Measurements from ENCODE around the gene ADCY7. TPM values are rescaled to one million over a fixed set of nuclear protein-coding genes. Genes with fewer than 3 reads are reported as not detected.

Gene ADCY7
- total RNA-seq, 1 donor from 2014 or later, result 78.0 TPM

- Mint-ChIP-seq H3K36me3 (ENCODE audit: low read depth) (peaks cover 28% of the 10 kb centered on the region), H3K4me3 (peak overlapping the region; percentile 95), H3K27me3 (ENCODE audit: insufficient read depth) (no peaks in the 10 kb centered on the region), H3K4me1 (ENCODE audit: low read depth) (peaks cover 94% of the 10 kb centered on the region), H3K9me3 (peaks cover 3% of the 10 kb centered on the region), H3K27ac (peak overlapping the region; percentile 98)
- intact Hi-C loops (cut with micrococcal nuclease), result loop anchor here (10.0 kb wide), 1 partner anchor 271 kb away; the partner anchor contains the start of gene NKD1
- no peak for DNase-seq (ENCODE audit: low spot score)
These were observed 7.0 kb downstream of the ADCY7 start for GRCh38 chr16:50273382-50273690.

GRCh38 chr16:50273888-50274325 lies 7.6 kb downstream of the ADCY7 start:
- intact Hi-C loops (cut with micrococcal nuclease), result loop anchor here (1.0 to 10.0 kb wide), 5 partner anchors 8 to 271 kb away; partner anchors contain the start of genes ADCY7, CNEP1R1 and NKD1
- Mint-ChIP-seq H3K27me3 (ENCODE audit: insufficient read depth) (no peaks in the 10 kb centered on the region), H3K4me1 (ENCODE audit: low read depth) (peaks cover 95% of the 10 kb centered on the region), H3K27ac (peak overlapping the region; percentile 98), H3K4me3 (peak overlapping the region; percentile 95), H3K9me3 (peaks cover 5% of the 10 kb centered on the region), H3K36me3 (ENCODE audit: low read depth) (peaks cover 28% of the 10 kb centered on the region)
- DNase-seq (ENCODE audit: low spot score), result peak; percentile 20

- peak overlapping the region; percentile 98 for H3K27ac Mint-ChIP-seq
- peak; percentile 26 for DNase-seq (ENCODE audit: low spot score)
These were observed 8.2 kb downstream of the ADCY7 start for GRCh38 chr16:50274326-50275097.

DNA sequence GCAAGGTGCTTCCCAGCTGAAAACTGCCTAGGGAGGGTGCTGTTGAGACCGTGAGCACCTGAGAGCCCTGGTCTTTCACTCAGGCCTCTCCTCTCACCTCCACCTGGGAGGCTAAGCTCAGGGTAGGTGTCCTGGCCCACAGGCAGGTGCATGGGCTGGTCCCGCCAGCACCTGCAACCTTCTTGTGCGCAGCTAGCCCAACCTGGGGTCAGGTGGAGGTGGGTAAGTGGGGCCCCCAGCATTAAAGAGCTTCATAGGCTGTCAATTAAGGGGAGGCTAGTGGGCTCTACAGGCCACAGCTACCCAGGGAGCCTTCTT lies 8.7 kb downstream of the ADCY7 start:
- Mint-ChIP-seq H3K9me3 (peaks cover 5% of the 10 kb centered on the region), H3K27ac (peak overlapping the region; percentile 98), H3K4me1 (ENCODE audit: low read depth) (peaks cover 95% of the 10 kb centered on the region), H3K27me3 (ENCODE audit: insufficient read depth) (no peaks in the 10 kb centered on the region), H3K4me3 (peak overlapping the region; percentile 95), H3K36me3 (ENCODE audit: low read depth) (peaks cover 34% of the 10 kb centered on the region)
- intact Hi-C loops (cut with micrococcal nuclease), result loop anchor here (2.0 to 10.0 kb wide), 4 partner anchors 30 to 467 kb away; partner anchors contain the start of genes CNEP1R1, CYLD and NKD1
- DNase-seq (ENCODE audit: low spot score), result no peak

More at GRCh38 chr16:50274326-50275097, 8.2 kb downstream of the ADCY7 start:
- H3K4me1 Mint-ChIP-seq (ENCODE audit: low read depth), result peaks cover 95% of the 10 kb centered on the region
- H3K36me3 Mint-ChIP-seq (ENCODE audit: low read depth), result peaks cover 29% of the 10 kb centered on the region
- no peaks in the 10 kb centered on the region for H3K27me3 Mint-ChIP-seq (ENCODE audit: insufficient read depth)
- intact Hi-C loops (cut with micrococcal nuclease), result loop anchor here (1.0 to 10.0 kb wide), 6 partner anchors 8 to 468 kb away; partner anchors contain the start of genes ADCY7, CNEP1R1, CYLD and NKD1
- peak overlapping the region; percentile 95 for H3K4me3 Mint-ChIP-seq
- peaks cover 5% of the 10 kb centered on the region for H3K9me3 Mint-ChIP-seq

GRCh38 chr16:50275428-50276325 lies 9.3 kb downstream of the ADCY7 start:
- H3K9me3 Mint-ChIP-seq, result peaks cover 5% of the 10 kb centered on the region
- H3K27me3 Mint-ChIP-seq (ENCODE audit: insufficient read depth), result no peaks in the 10 kb centered on the region
- no peak for DNase-seq (ENCODE audit: low spot score)
- intact Hi-C loops (cut with micrococcal nuclease), result loop anchor here (2.0 to 10.0 kb wide), 6 partner anchors 31 to 467 kb away; partner anchors contain the start of genes CNEP1R1, CYLD, NKD1 and TENT4B
- peak overlapping the region; percentile 98 for H3K27ac Mint-ChIP-seq
- peaks cover 39% of the 10 kb centered on the region for H3K36me3 Mint-ChIP-seq (ENCODE audit: low read depth)
- peak overlapping the region; percentile 95 for H3K4me3 Mint-ChIP-seq
- H3K4me1 Mint-ChIP-seq (ENCODE audit: low read depth), result peaks cover 96% of the 10 kb centered on the region

- Mint-ChIP-seq H3K36me3 (ENCODE audit: low read depth) (peaks cover 39% of the 10 kb centered on the region), H3K27me3 (ENCODE audit: insufficient read depth) (no peaks in the 10 kb centered on the region), H3K4me3 (peak overlapping the region; percentile 33), H3K4me1 (ENCODE audit: low read depth) (peaks cover 91% of the 10 kb centered on the region), H3K9me3 (peaks cover 5% of the 10 kb centered on the region), H3K27ac (peak overlapping the region; percentile 29)
- intact Hi-C loops (cut with micrococcal nuclease), result loop anchor here (2.0 to 10.0 kb wide), 4 partner anchors 63 to 466 kb away; partner anchors contain the start of genes CYLD, NKD1 and TENT4B
- DNase-seq (ENCODE audit: low spot score), result no peak
These were observed 9.9 kb downstream of the ADCY7 start for GRCh38 chr16:50276326-50276640.

- H3K9me3 Mint-ChIP-seq, result peaks cover 5% of the 10 kb centered on the region
- intact Hi-C loops (cut with micrococcal nuclease), result loop anchor here (2.0 to 10.0 kb wide), 4 partner anchors 62 to 465 kb away; partner anchors contain the start of genes CYLD, NKD1 and TENT4B
- H3K36me3 Mint-ChIP-seq (ENCODE audit: low read depth), result peaks cover 37% of the 10 kb centered on the region
- peak overlapping the region; percentile 15 for H3K4me3 Mint-ChIP-seq
- peaks cover 93% of the 10 kb centered on the region for H3K4me1 Mint-ChIP-seq (ENCODE audit: low read depth)
- no peaks in the 10 kb centered on the region for H3K27me3 Mint-ChIP-seq (ENCODE audit: insufficient read depth)
- peak overlapping the region; percentile 78 for H3K27ac Mint-ChIP-seq
- no peak for DNase-seq (ENCODE audit: low spot score)
These were observed 10.6 kb downstream of the ADCY7 start for GRCh38 chr16:50276801-50277555.

DNA sequence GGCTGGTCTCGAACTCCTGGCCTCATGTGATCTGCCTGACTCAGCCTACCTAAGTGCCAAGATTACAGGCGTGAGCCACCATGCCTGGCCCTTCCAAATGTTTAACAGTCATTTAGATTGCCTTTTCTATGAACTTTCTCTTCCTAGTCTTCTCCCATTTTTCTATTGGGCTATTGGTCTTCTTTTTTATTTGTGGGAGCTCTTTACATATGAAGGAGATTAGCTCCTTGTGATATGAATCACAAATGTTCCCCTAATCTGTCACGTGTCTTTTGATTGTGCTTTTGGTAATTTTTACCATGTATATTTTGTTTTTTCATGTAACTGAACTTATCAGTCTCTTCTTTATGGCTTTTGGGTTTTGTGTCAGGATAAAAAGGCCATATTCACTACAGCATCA lies 11.9 kb downstream of the ADCY7 start:
- DNase-seq (ENCODE audit: low spot score), result no peak
- H3K27ac Mint-ChIP-seq, result peak overlapping the region; percentile 78
- H3K4me3 Mint-ChIP-seq, result peak overlapping the region; percentile 15
- peaks cover 42% of the 10 kb centered on the region for H3K36me3 Mint-ChIP-seq (ENCODE audit: low read depth)
- peaks cover 5% of the 10 kb centered on the region for H3K9me3 Mint-ChIP-seq
- no peaks in the 10 kb centered on the region for H3K27me3 Mint-ChIP-seq (ENCODE audit: insufficient read depth)
- intact Hi-C loops (cut with micrococcal nuclease), result loop anchor here (1.0 to 10.0 kb wide), 5 partner anchors 14 to 464 kb away; partner anchors contain the start of genes CYLD and NKD1
- H3K4me1 Mint-ChIP-seq (ENCODE audit: low read depth), result peaks cover 90% of the 10 kb centered on the region

GRCh38 chr16:50279504-50279865 lies 13.1 kb downstream of the ADCY7 start:
- Mint-ChIP-seq H3K27me3 (ENCODE audit: insufficient read depth) (no peaks in the 10 kb centered on the region), H3K36me3 (ENCODE audit: low read depth) (peaks cover 36% of the 10 kb centered on the region), H3K27ac (no peak overlapping the region), H3K4me3 (peak overlapping the region; percentile 0), H3K4me1 (ENCODE audit: low read depth) (peaks cover 86% of the 10 kb centered on the region), H3K9me3 (peaks cover 5% of the 10 kb centered on the region)
- intact Hi-C loops (cut with micrococcal nuclease), result loop anchor here (2.0 to 10.0 kb wide), 3 partner anchors 47 to 463 kb away; partner anchors contain the start of genes CYLD and NKD1
- DNase-seq (ENCODE audit: low spot score), result no peak

- no peak for DNase-seq (ENCODE audit: low spot score)
- Mint-ChIP-seq H3K27me3 (ENCODE audit: insufficient read depth) (no peaks in the 10 kb centered on the region), H3K9me3 (peaks cover 5% of the 10 kb centered on the region), H3K36me3 (ENCODE audit: low read depth) (peaks cover 41% of the 10 kb centered on the region), H3K27ac (no peak overlapping the region), H3K4me1 (ENCODE audit: low read depth) (peaks cover 83% of the 10 kb centered on the region), H3K4me3 (no peak overlapping the region)
- intact Hi-C loops (cut with micrococcal nuclease), result no loop called here
These were observed 14.6 kb downstream of the ADCY7 start for GRCh38 chr16:50280932-50281331.

GRCh38 chr16:50281391-50282009 lies 15.1 kb downstream of the ADCY7 start:
- Mint-ChIP-seq H3K27ac (no peak overlapping the region), H3K36me3 (ENCODE audit: low read depth) (peaks cover 47% of the 10 kb centered on the region), H3K4me1 (ENCODE audit: low read depth) (peaks cover 77% of the 10 kb centered on the region), H3K27me3 (ENCODE audit: insufficient read depth) (no peaks in the 10 kb centered on the region), H3K4me3 (no peak overlapping the region), H3K9me3 (peaks cover 5% of the 10 kb centered on the region)
- intact Hi-C loops (cut with micrococcal nuclease), result no loop called here
- no peak for DNase-seq (ENCODE audit: low spot score)
